ENCODE results near the gene PDE6H.

PDE6H gene

GRCh38 chr12:15005064-15005463 lies 32.2 kb downstream of the PDE6H start:
- no peak for DNase-seq

GRCh38 chr12:15007551-15007950 lies 34.7 kb downstream of the PDE6H start:
- no peak for DNase-seq

- DNase-seq, result no peak
These were observed 38.3 kb downstream of the PDE6H start for GRCh38 chr12:15011162-15011561.

GRCh38 chr12:15013634-15014179 lies 40.9 kb downstream of the PDE6H start:
- DNase-seq, result no peak

- DNase-seq, result no peak
These were observed 41.9 kb downstream of the PDE6H start for GRCh38 chr12:15014708-15015107.

- DNase-seq, result no peak
These were observed 42.3 kb downstream of the PDE6H start for GRCh38 chr12:15015121-15015520.

GRCh38 chr12:15020156-15020555 lies 47.3 kb downstream of the PDE6H start:
- DNase-seq, result no peak

Data from CD4-positive, alpha-beta T cell treated with Interleukin-15 for 1 hour (primary cell).